ENCODE measurements around the gene CBX1. TPM values are rescaled to one million over a fixed set of nuclear protein-coding genes. Genes with fewer than 3 reads are reported as not detected.

The CBX1 gene
- total and polyA plus RNA-seq, 2 donors from 2014 or later = 37.8 to 40.2 TPM

DNA sequence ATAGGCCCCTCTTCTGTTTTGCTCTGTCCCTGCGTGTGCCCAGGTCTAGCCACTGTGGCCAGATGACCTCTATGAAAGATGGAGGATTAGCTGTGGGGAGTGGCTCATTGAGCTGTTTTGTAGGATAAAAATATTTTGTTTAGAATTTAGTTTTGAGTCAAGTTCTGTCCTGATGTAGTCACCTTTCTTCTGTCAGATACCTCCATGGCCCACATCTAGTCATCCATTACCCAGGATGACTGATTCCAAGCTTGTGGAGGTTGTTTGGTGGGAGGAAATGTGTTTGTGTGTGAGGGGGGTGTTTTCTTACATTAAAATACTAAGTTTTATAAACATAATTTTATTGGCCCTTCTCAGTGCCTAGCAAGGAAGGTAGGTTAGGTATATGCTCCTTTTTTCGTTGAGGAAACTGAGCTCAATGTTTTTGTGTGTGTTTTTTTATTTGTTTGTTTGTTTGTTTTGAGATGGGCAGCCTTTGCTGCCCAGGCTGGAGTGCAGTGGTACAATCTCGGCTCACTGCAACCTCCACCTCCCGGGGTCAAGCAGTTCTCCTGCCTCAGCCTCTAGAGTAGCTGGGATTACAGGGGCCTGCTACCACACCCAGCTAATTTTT is 22.6 kb upstream of the CBX1 start:
- Histone ChIP-seq H3K9ac (ENCODE audit: low read length in 3 of 3) (no peak overlapping the region), H3K4me3 (ENCODE audit: low read length in 3 of 3) (no peak overlapping the region), H3K27ac (ENCODE audit: low read depth in 2 of 2, low read length in 2 of 2) (no peak overlapping the region), H3K4me1 (ENCODE audit: control insufficient read depth in 2 of 3, insufficient read depth in 2 of 3, low read depth in 1 of 3, low read length in 3 of 3) (no peaks in the 10 kb centered on the region), H3K27me3 (ENCODE audit: control insufficient read depth, insufficient read depth, low read length) (no peaks in the 10 kb centered on the region), H3K9me3 (ENCODE audit: control insufficient read depth in 2 of 3, insufficient read depth in 1 of 3, low read length in 3 of 3) (no peaks in the 10 kb centered on the region), H3K36me3 (ENCODE audit: control insufficient read depth in 2 of 3, insufficient read depth in 3 of 3, low read length in 3 of 3) (peaks cover 3 to 29% (median 19%) of the 10 kb centered on the region in 3 donors)
- FAIRE-seq (no peak), DNase-seq (no peak)
- intact Hi-C loops (cut with DNase I) = no loop called here
- TF ChIP-seq, protein P1, sequence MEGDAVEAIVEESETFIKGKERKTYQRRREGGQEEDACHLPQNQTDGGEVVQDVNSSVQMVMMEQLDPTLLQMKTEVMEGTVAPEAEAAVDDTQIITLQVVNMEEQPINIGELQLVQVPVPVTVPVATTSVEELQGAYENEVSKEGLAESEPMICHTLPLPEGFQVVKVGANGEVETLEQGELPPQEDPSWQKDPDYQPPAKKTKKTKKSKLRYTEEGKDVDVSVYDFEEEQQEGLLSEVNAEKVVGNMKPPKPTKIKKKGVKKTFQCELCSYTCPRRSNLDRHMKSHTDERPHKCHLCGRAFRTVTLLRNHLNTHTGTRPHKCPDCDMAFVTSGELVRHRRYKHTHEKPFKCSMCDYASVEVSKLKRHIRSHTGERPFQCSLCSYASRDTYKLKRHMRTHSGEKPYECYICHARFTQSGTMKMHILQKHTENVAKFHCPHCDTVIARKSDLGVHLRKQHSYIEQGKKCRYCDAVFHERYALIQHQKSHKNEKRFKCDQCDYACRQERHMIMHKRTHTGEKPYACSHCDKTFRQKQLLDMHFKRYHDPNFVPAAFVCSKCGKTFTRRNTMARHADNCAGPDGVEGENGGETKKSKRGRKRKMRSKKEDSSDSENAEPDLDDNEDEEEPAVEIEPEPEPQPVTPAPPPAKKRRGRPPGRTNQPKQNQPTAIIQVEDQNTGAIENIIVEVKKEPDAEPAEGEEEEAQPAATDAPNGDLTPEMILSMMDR (IDR thresholded peaks at IDR 0.05; ENCODE audit: borderline replicate concordance, extremely low read depth, insufficient read depth) = no peak

DNA sequence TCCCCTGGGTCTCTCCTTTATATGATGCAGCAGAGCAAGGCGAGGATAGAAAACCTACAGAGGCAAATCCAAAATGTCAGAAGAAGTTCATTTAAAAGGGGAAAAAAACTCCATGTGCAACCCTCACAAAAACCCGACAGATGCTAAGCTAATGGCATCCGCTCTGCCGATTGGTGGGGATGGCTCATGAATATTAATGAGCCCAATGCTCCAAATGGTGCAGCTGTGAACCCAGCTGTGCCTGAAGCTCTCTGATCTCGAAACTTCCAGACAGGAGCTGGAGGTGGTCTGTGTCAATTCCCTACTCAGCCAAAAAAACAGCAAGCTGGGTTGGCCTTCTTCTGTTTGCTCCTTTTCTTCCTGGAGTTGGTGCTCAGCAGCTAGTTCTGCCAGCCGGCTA is 21.8 kb upstream of the CBX1 start:
- no peaks in the 10 kb centered on the region for H3K27me3 ChIP-seq (ENCODE audit: control insufficient read depth, insufficient read depth, low read length)
- FAIRE-seq (no peak), DNase-seq (peak in 1 of 5 donors; percentile 22)
- intact Hi-C loops (cut with DNase I) = no loop called here
- H3K9ac ChIP-seq (ENCODE audit: low read length in 3 of 3) = no peak overlapping the region
- no peaks in the 10 kb centered on the region for H3K9me3 ChIP-seq (ENCODE audit: control insufficient read depth in 2 of 3, insufficient read depth in 1 of 3, low read length in 3 of 3)
- H3K27ac ChIP-seq (ENCODE audit: low read depth in 2 of 2, low read length in 2 of 2) = no peak overlapping the region
- TF ChIP-seq, protein P1 (IDR thresholded peaks at IDR 0.05; ENCODE audit: borderline replicate concordance, extremely low read depth, insufficient read depth) = no peak
- H3K4me3 ChIP-seq (ENCODE audit: low read length in 3 of 3) = no peak overlapping the region
- peaks cover 5 to 33% (median 23%) of the 10 kb centered on the region in 3 donors for H3K36me3 ChIP-seq (ENCODE audit: control insufficient read depth in 2 of 3, insufficient read depth in 3 of 3, low read length in 3 of 3)
- no peaks in the 10 kb centered on the region for H3K4me1 ChIP-seq (ENCODE audit: control insufficient read depth in 2 of 3, insufficient read depth in 2 of 3, low read depth in 1 of 3, low read length in 3 of 3)

DNA sequence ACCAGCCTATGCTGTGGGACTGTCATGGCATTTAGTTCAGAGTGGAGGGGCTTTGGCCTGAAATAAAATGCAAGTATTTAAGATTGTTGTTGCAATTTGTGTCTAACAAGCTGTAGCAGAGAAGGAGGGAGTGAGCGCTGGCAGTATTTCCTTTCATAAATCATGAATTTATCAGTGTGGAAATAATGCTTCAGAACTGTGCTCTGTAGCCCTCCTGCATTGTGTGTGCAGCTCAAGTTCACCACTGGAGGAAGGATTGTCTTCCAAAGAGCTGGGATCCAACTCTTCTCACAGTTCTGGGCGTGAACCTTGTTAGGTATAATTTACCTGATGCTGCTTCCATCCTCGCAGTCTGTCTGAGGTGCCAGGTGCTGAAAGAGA is 21.4 kb upstream of the CBX1 start:
- FAIRE-seq (no peak), DNase-seq (peak in 2 of 5 donors; percentile 58 to 61)
- Histone ChIP-seq H3K27me3 (ENCODE audit: control insufficient read depth, insufficient read depth, low read length) (no peaks in the 10 kb centered on the region), H3K27ac (ENCODE audit: low read depth in 2 of 2, low read length in 2 of 2) (no peak overlapping the region), H3K36me3 (ENCODE audit: control insufficient read depth in 2 of 3, insufficient read depth in 3 of 3, low read length in 3 of 3) (peaks cover 5 to 38% (median 26%) of the 10 kb centered on the region in 3 donors), H3K4me1 (ENCODE audit: control insufficient read depth in 2 of 3, insufficient read depth in 2 of 3, low read depth in 1 of 3, low read length in 3 of 3) (no peaks in the 10 kb centered on the region), H3K4me3 (ENCODE audit: low read length in 3 of 3) (no peak overlapping the region), H3K9me3 (ENCODE audit: control insufficient read depth in 2 of 3, insufficient read depth in 1 of 3, low read length in 3 of 3) (no peaks in the 10 kb centered on the region), H3K9ac (ENCODE audit: low read length in 3 of 3) (no peak overlapping the region)
- TF ChIP-seq, protein P1 (IDR thresholded peaks at IDR 0.05; ENCODE audit: borderline replicate concordance, extremely low read depth, insufficient read depth) = no peak
- intact Hi-C loops (cut with DNase I) = no loop called here
